Measurements from ENCODE around the gene HCLS1.

HCLS1 gene

GRCh38 chr3:121629601-121630000 is 31.1 kb downstream of the HCLS1 start:
- TF ChIP-seq LEF1 (IDR thresholded peaks at IDR 0.05; ENCODE audit: borderline replicate concordance): no peak
- no peak for DNase-seq (ENCODE audit: extremely low spot score)
- ChIA-PET POLR2A (no interaction called here), CTCF (no interaction called here)

- CTCF ChIA-PET: no interaction called here
- POLR2A ChIA-PET: no interaction called here
- no peak for TF ChIP-seq TARDBP (IDR thresholded peaks at IDR 0.05)
- TF ChIP-seq PKNOX1 (IDR thresholded peaks at IDR 0.05): no peak
- no peak for TF ChIP-seq L3MBTL2 (conservative IDR thresholded peaks at IDR 0.05)
- TF ChIP-seq SP1 (IDR thresholded peaks at IDR 0.05): no peak
- no peak for TF ChIP-seq LEF1 (IDR thresholded peaks at IDR 0.05; ENCODE audit: borderline replicate concordance)
- no peak for TF ChIP-seq FOXK2 (IDR thresholded peaks at IDR 0.05)
- TF ChIP-seq CTBP1 (IDR thresholded peaks at IDR 0.05; ENCODE audit: borderline replicate concordance): no peak
- no peak for TF ChIP-seq ZNF384 (IDR thresholded peaks at IDR 0.05)
- TF ChIP-seq ARNT (IDR thresholded peaks at IDR 0.05): no peak
- TF ChIP-seq SUZ12 (IDR thresholded peaks at IDR 0.05): no peak
- TF ChIP-seq HDGF (IDR thresholded peaks at IDR 0.05; ENCODE audit: borderline replicate concordance): no peak
- no peak for TF ChIP-seq FOXA1 (IDR thresholded peaks at IDR 0.05)
- TF ChIP-seq BHLHE40 (IDR thresholded peaks at IDR 0.05; ENCODE audit: borderline replicate concordance): no peak
- TF ChIP-seq FOXM1 (IDR thresholded peaks at IDR 0.05; ENCODE audit: borderline replicate concordance): no peak
- no peak for TF ChIP-seq ELF4 (IDR thresholded peaks at IDR 0.05)
- TF ChIP-seq NFRKB (IDR thresholded peaks at IDR 0.05): no peak
- no peak for DNase-seq (ENCODE audit: extremely low spot score)
These were observed 33.1 kb downstream of the HCLS1 start for GRCh38 chr3:121627622-121628021.

GRCh38 chr3:121627211-121627610 is 33.5 kb downstream of the HCLS1 start:
- POLR2A ChIA-PET: no interaction called here
- DNase-seq (ENCODE audit: extremely low spot score): no peak
- CTCF ChIA-PET: no interaction called here
- TF ChIP-seq LEF1 (IDR thresholded peaks at IDR 0.05; ENCODE audit: borderline replicate concordance): no peak
- TF ChIP-seq ELF4 (IDR thresholded peaks at IDR 0.05): no peak
- no peak for TF ChIP-seq FOXA1 (IDR thresholded peaks at IDR 0.05)
- no peak for TF ChIP-seq BHLHE40 (IDR thresholded peaks at IDR 0.05; ENCODE audit: borderline replicate concordance)
- TF ChIP-seq PKNOX1 (IDR thresholded peaks at IDR 0.05): no peak
- no peak for TF ChIP-seq FOXM1 (IDR thresholded peaks at IDR 0.05; ENCODE audit: borderline replicate concordance)
- TF ChIP-seq ZNF384 (IDR thresholded peaks at IDR 0.05): no peak
- TF ChIP-seq SP1 (IDR thresholded peaks at IDR 0.05): no peak
- TF ChIP-seq SUZ12 (IDR thresholded peaks at IDR 0.05): no peak
- TF ChIP-seq CTBP1 (IDR thresholded peaks at IDR 0.05; ENCODE audit: borderline replicate concordance): no peak
- no peak for TF ChIP-seq FOXK2 (IDR thresholded peaks at IDR 0.05)
- TF ChIP-seq TARDBP (IDR thresholded peaks at IDR 0.05): no peak
- TF ChIP-seq ARNT (IDR thresholded peaks at IDR 0.05): no peak
- TF ChIP-seq HDGF (IDR thresholded peaks at IDR 0.05; ENCODE audit: borderline replicate concordance): no peak
- no peak for TF ChIP-seq NFRKB (IDR thresholded peaks at IDR 0.05)
- no peak for TF ChIP-seq L3MBTL2 (conservative IDR thresholded peaks at IDR 0.05)

GRCh38 chr3:121626495-121626894 is 34.2 kb downstream of the HCLS1 start:
- ChIA-PET CTCF (no interaction called here), POLR2A (no interaction called here)
- no peak for DNase-seq (ENCODE audit: extremely low spot score)
- TF ChIP-seq SP1 (IDR thresholded peaks at IDR 0.05): no peak
- TF ChIP-seq L3MBTL2 (conservative IDR thresholded peaks at IDR 0.05): no peak
- no peak for TF ChIP-seq LEF1 (IDR thresholded peaks at IDR 0.05; ENCODE audit: borderline replicate concordance)
- no peak for TF ChIP-seq FOXA1 (IDR thresholded peaks at IDR 0.05)
- no peak for TF ChIP-seq PKNOX1 (IDR thresholded peaks at IDR 0.05)
- TF ChIP-seq FOXM1 (IDR thresholded peaks at IDR 0.05; ENCODE audit: borderline replicate concordance): no peak
- TF ChIP-seq NFRKB (IDR thresholded peaks at IDR 0.05): no peak
- TF ChIP-seq ARNT (IDR thresholded peaks at IDR 0.05): no peak
- no peak for TF ChIP-seq CTBP1 (IDR thresholded peaks at IDR 0.05; ENCODE audit: borderline replicate concordance)
- TF ChIP-seq FOXK2 (IDR thresholded peaks at IDR 0.05): no peak
- no peak for TF ChIP-seq ELF4 (IDR thresholded peaks at IDR 0.05)
- TF ChIP-seq HDGF (IDR thresholded peaks at IDR 0.05; ENCODE audit: borderline replicate concordance): no peak
- TF ChIP-seq ZNF384 (IDR thresholded peaks at IDR 0.05): no peak
- TF ChIP-seq BHLHE40 (IDR thresholded peaks at IDR 0.05; ENCODE audit: borderline replicate concordance): no peak
- TF ChIP-seq TARDBP (IDR thresholded peaks at IDR 0.05): no peak
- TF ChIP-seq SUZ12 (IDR thresholded peaks at IDR 0.05): no peak

- DNase-seq (ENCODE audit: extremely low spot score): no peak
- ChIA-PET CTCF (interaction anchor here (0.6 kb wide), 1 partner anchor 769 kb away, joined by 3 read pairs; no protein-coding TSS in a partner anchor), POLR2A (no interaction called here)
These were observed 36.4 kb downstream of the HCLS1 start for GRCh38 chr3:121624147-121624899.

GRCh38 chr3:121621491-121621890 is 39.2 kb downstream of the HCLS1 start:
- ChIA-PET POLR2A (no interaction called here), CTCF (no interaction called here)
- no peak for DNase-seq (ENCODE audit: extremely low spot score)
- TF ChIP-seq ELF4 (IDR thresholded peaks at IDR 0.05): no peak
- no peak for TF ChIP-seq BHLHE40 (IDR thresholded peaks at IDR 0.05; ENCODE audit: borderline replicate concordance)
- TF ChIP-seq ZNF384 (IDR thresholded peaks at IDR 0.05): no peak
- no peak for TF ChIP-seq FOXM1 (IDR thresholded peaks at IDR 0.05; ENCODE audit: borderline replicate concordance)
- no peak for TF ChIP-seq HDGF (IDR thresholded peaks at IDR 0.05; ENCODE audit: borderline replicate concordance)
- TF ChIP-seq ARNT (IDR thresholded peaks at IDR 0.05): no peak
- no peak for TF ChIP-seq TARDBP (IDR thresholded peaks at IDR 0.05)
- TF ChIP-seq SUZ12 (IDR thresholded peaks at IDR 0.05): no peak
- TF ChIP-seq FOXA1 (IDR thresholded peaks at IDR 0.05): no peak
- no peak for TF ChIP-seq L3MBTL2 (conservative IDR thresholded peaks at IDR 0.05)
- no peak for TF ChIP-seq FOXK2 (IDR thresholded peaks at IDR 0.05)
- TF ChIP-seq CTBP1 (IDR thresholded peaks at IDR 0.05; ENCODE audit: borderline replicate concordance): no peak
- no peak for TF ChIP-seq SP1 (IDR thresholded peaks at IDR 0.05)
- no peak for TF ChIP-seq NFRKB (IDR thresholded peaks at IDR 0.05)
- no peak for TF ChIP-seq LEF1 (IDR thresholded peaks at IDR 0.05; ENCODE audit: borderline replicate concordance)
- TF ChIP-seq PKNOX1 (IDR thresholded peaks at IDR 0.05): no peak

More at GRCh38 chr3:121624147-121624899, 36.4 kb downstream of the HCLS1 start:
- TF ChIP-seq NFRKB (IDR thresholded peaks at IDR 0.05): no peak
- TF ChIP-seq SP1 (IDR thresholded peaks at IDR 0.05): no peak
- TF ChIP-seq TARDBP (IDR thresholded peaks at IDR 0.05): no peak
- no peak for TF ChIP-seq SUZ12 (IDR thresholded peaks at IDR 0.05)
- no peak for TF ChIP-seq FOXA1 (IDR thresholded peaks at IDR 0.05)
- no peak for TF ChIP-seq LEF1 (IDR thresholded peaks at IDR 0.05; ENCODE audit: borderline replicate concordance)
- TF ChIP-seq HDGF (IDR thresholded peaks at IDR 0.05; ENCODE audit: borderline replicate concordance): no peak

Measured in HEK293T (cell line).